IPS-18a (cell line): ENCODE data around the gene NTN1.

Experiments
- H3K27ac ChIP-seq: one replicate; pipeline ENCODE4 v1.5.1; 2013; ENCODE audit warnings: low read length
- H3K27me3 ChIP-seq: one replicate; pipeline ENCODE4 v1.6.1; 2013; ENCODE audit warnings: mild to moderate bottlenecking, low read length; ENCODE audit not compliant: control insufficient read depth, insufficient read depth
- H3K36me3 ChIP-seq: one replicate; pipeline ENCODE4 v1.6.1; 2013; ENCODE audit warnings: low read depth, low read length; ENCODE audit not compliant: control insufficient read depth
- H3K4me1 ChIP-seq: one replicate; pipeline ENCODE4 v1.6.1; 2013; ENCODE audit warnings: low read depth, low read length; ENCODE audit not compliant: control insufficient read depth
- H3K4me3 ChIP-seq: one replicate; pipeline ENCODE4 v1.5.1; 2013; ENCODE audit warnings: low read length
- H3K9ac ChIP-seq: one replicate; pipeline ENCODE4 v1.6.1; 2013; ENCODE audit warnings: mild to moderate bottlenecking, low read length, moderate library complexity
- H3K9me3 ChIP-seq: one replicate; pipeline ENCODE4 v1.6.1; 2013; ENCODE audit warnings: low read depth, low read length; ENCODE audit not compliant: control insufficient read depth

The NTN1 gene

DNA sequence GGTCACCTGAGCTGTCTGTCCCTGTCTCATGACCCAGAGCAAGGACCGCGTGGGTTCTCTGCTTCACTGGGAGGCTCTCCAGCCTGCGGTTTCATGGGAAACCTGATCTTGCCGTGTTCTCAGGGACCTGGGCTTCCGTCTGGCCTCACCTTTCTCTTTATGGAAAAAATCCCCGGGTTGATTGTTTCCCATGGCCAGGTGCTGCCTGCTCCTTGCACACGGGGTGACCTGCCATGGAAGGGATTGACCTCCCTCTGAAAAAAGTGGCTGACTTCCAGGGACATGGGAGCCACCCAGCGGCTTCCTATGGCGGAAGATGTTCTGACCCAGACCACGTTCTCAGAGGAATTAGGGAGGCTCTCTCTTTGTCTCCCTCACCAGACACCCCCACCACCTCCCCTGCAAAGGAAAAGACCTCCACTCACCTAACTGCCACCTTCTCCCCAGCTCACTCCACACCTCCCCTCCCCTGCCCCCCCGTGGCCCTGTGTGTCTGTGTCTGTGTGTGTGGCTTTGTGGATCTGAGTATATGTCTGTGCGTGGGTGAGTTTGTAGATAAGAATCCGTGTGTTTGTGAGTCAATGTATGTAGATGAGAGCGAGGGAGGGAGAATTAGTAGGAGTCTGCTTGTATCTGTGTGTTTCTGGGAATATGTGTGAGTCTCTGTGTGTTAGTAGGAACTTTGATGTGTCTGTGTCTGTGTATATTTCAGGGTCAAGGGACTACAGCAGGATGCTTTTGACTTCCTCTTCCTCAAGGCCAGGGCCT lies 154.6 kb downstream of the NTN1 start:
- H3K9me3 ChIP-seq: no peaks in the 10 kb centered on the region
- no peak overlapping the region for H3K4me3 ChIP-seq
- no peak overlapping the region for H3K9ac ChIP-seq
- H3K4me1 ChIP-seq: peaks cover 6% of the 10 kb centered on the region
- no peaks in the 10 kb centered on the region for H3K27me3 ChIP-seq
- H3K36me3 ChIP-seq: no peaks in the 10 kb centered on the region
- H3K27ac ChIP-seq: no peak overlapping the region

DNA sequence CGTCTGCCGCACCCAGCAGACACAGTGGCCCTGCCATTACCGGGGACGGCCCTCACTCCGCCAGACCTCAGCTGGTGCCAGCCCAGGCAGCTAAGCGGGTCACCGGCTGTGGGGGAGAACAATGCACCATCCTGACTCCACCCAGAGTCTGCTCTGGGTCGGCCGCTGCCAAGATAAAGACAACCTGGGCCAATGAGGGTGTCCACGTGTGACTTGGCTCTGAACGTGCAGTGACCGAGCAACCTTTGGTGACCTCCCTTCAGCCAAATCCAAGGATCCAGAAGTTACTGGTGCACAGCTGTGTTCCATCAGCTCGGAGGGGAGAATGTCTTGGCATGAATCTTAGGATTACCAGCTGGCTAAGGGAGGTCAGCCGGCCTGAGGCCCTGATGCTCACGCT lies 155.9 kb downstream of the NTN1 start:
- Histone ChIP-seq H3K9me3 (no peaks in the 10 kb centered on the region), H3K9ac (no peak overlapping the region), H3K4me3 (no peak overlapping the region), H3K27ac (no peak overlapping the region), H3K36me3 (no peaks in the 10 kb centered on the region), H3K27me3 (no peaks in the 10 kb centered on the region), H3K4me1 (no peaks in the 10 kb centered on the region)

- Histone ChIP-seq H3K27ac (no peak overlapping the region), H3K9ac (no peak overlapping the region), H3K36me3 (no peaks in the 10 kb centered on the region), H3K9me3 (no peaks in the 10 kb centered on the region), H3K4me1 (no peaks in the 10 kb centered on the region), H3K4me3 (no peak overlapping the region), H3K27me3 (no peaks in the 10 kb centered on the region)
Measured at GRCh38 chr17:9178319-9178718, 157.0 kb downstream of the NTN1 start.

DNA sequence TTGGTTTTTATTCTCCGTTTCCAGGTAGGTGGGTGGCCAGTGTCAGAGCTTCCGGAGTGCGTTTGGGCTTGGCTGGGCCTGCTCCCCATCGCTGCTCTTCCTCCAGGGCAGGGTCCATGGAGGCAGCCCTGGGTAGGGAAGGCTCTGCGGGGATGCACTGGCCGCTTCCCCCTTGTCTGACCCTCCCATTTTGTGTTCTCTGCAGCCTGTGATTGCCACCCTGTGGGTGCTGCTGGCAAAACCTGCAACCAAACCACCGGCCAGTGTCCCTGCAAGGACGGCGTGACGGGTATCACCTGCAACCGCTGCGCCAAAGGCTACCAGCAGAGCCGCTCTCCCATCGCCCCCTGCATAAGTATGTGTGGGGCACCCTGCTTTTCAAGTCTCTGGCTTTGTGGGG lies 158.3 kb downstream of the NTN1 start:
- Histone ChIP-seq H3K4me3 (no peak overlapping the region), H3K9ac (no peak overlapping the region), H3K9me3 (no peaks in the 10 kb centered on the region), H3K27ac (no peak overlapping the region), H3K36me3 (no peaks in the 10 kb centered on the region), H3K4me1 (no peaks in the 10 kb centered on the region), H3K27me3 (no peaks in the 10 kb centered on the region)

- H3K9ac ChIP-seq: no peak overlapping the region
- no peaks in the 10 kb centered on the region for H3K36me3 ChIP-seq
- H3K4me3 ChIP-seq: no peak overlapping the region
- H3K9me3 ChIP-seq: no peaks in the 10 kb centered on the region
- H3K27me3 ChIP-seq: no peaks in the 10 kb centered on the region
- H3K4me1 ChIP-seq: no peaks in the 10 kb centered on the region
- no peak overlapping the region for H3K27ac ChIP-seq
Measured at GRCh38 chr17:9181640-9182039, 160.3 kb downstream of the NTN1 start.

DNA sequence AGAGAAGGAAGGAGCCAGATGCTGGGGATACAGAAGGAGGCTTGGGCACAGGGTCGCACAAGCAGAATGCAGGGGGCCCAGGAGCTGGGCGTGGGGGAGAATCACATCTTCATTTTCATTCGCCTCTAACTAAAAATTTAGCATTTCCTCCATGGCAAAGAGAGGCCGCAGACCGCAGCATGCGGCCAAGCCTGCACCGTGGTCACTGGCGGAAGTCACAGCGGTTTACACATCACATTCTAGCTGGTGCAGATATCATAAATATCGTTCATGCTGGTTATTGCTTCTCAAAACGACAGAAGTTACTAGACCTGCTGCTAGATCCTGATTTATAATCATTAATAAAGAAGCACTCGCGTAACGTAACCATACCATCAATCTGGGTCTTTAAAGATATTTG lies 162.0 kb downstream of the NTN1 start:
- no peaks in the 10 kb centered on the region for H3K9me3 ChIP-seq
- H3K4me3 ChIP-seq: no peak overlapping the region
- H3K36me3 ChIP-seq: no peaks in the 10 kb centered on the region
- no peaks in the 10 kb centered on the region for H3K27me3 ChIP-seq
- H3K4me1 ChIP-seq: no peaks in the 10 kb centered on the region
- H3K9ac ChIP-seq: no peak overlapping the region
- H3K27ac ChIP-seq: no peak overlapping the region

- H3K9me3 ChIP-seq: no peaks in the 10 kb centered on the region
- no peaks in the 10 kb centered on the region for H3K36me3 ChIP-seq
- H3K4me3 ChIP-seq: no peak overlapping the region
- no peaks in the 10 kb centered on the region for H3K27me3 ChIP-seq
- H3K9ac ChIP-seq: no peak overlapping the region
- no peak overlapping the region for H3K27ac ChIP-seq
- no peaks in the 10 kb centered on the region for H3K4me1 ChIP-seq
Measured at GRCh38 chr17:9185142-9185541, 163.8 kb downstream of the NTN1 start.

DNA sequence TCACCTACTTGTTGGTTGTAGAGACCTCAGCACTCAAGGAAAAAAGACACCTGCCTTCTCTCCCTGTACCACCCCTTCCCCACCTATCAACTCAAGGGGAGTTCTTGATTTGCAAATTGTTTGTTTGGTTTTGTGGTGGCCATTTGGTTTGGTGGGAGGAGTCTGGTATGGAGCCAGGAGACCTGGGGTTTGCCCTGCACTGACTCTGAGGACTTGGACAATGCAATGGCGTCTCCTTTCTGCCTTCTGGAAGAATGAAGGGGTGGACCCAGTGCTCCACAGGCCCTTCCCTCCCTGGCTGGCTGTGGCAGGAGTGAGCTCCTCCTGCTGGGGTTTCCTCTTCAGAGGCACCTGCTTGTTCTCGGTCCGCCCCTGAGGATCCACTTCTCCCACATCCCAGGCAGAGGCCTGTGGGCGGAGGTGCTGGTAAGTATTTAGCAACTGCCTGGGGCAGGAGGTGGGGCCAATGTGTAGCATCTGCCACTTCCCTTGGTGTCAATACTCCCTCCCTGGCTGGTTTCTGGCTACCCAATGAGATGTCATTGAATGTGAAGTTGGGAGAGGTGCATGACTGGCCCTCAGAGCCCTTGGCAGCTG lies 164.5 kb downstream of the NTN1 start:
- H3K9ac ChIP-seq: no peak overlapping the region
- H3K4me1 ChIP-seq: no peaks in the 10 kb centered on the region

GRCh38 chr17:9187828-9188227 lies 166.5 kb downstream of the NTN1 start:
- Histone ChIP-seq H3K27me3 (no peaks in the 10 kb centered on the region), H3K4me3 (no peak overlapping the region), H3K36me3 (no peaks in the 10 kb centered on the region), H3K9ac (no peak overlapping the region), H3K4me1 (no peaks in the 10 kb centered on the region), H3K9me3 (no peaks in the 10 kb centered on the region), H3K27ac (no peak overlapping the region)

More for the DNA sequence above, 164.5 kb downstream of the NTN1 start:
- Histone ChIP-seq H3K27me3 (no peaks in the 10 kb centered on the region), H3K27ac (no peak overlapping the region), H3K36me3 (no peaks in the 10 kb centered on the region), H3K4me3 (no peak overlapping the region), H3K9me3 (no peaks in the 10 kb centered on the region)

DNA sequence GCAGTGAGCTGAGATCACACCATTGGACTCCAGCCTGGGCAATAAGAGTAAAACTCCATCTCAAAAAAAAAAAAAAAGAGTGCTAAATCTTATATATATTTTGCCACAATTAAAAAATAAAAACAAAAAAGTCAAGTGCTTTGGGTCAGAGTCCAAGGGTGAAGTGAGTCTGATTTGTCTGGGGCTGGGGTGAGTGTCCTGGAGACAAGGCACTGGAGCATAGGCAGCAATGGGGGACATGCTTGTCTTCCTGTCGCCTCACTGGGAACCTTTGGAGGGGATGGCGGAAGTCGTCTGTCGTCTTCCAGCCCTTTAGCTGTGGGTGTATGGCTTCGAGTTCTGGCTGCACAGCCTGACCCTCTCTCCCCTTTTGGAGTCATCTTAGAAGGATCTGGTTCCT lies 167.1 kb downstream of the NTN1 start:
- no peaks in the 10 kb centered on the region for H3K4me1 ChIP-seq
- H3K4me3 ChIP-seq: no peak overlapping the region
- H3K27ac ChIP-seq: no peak overlapping the region
- no peaks in the 10 kb centered on the region for H3K9me3 ChIP-seq
- H3K9ac ChIP-seq: no peak overlapping the region
- no peaks in the 10 kb centered on the region for H3K27me3 ChIP-seq
- no peaks in the 10 kb centered on the region for H3K36me3 ChIP-seq

DNA sequence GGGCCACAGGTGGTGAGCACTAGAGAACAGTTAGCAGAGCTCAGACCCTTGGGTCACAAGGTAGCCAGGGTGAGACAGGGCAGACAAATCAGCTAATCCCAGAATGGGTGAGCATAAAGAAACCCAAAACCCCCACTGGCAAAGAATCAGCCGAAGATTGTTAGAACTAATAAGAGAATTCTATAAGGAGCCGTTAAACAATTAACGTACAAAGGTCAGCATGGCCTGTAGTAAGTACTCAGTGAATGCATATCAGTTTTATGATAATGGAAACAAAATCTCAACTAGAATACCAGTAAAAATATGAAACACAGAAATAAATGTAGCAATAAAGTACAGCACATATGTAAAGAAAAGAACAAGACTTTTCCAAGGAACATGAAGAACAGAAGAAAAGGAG lies 168.6 kb downstream of the NTN1 start:
- H3K27me3 ChIP-seq: no peaks in the 10 kb centered on the region
- no peak overlapping the region for H3K27ac ChIP-seq
- H3K9ac ChIP-seq: no peak overlapping the region
- H3K4me1 ChIP-seq: no peaks in the 10 kb centered on the region
- no peaks in the 10 kb centered on the region for H3K36me3 ChIP-seq
- H3K4me3 ChIP-seq: no peak overlapping the region
- no peaks in the 10 kb centered on the region for H3K9me3 ChIP-seq

GRCh38 chr17:9192010-9192409 lies 170.7 kb downstream of the NTN1 start:
- H3K27me3 ChIP-seq: no peaks in the 10 kb centered on the region
- H3K9ac ChIP-seq: no peak overlapping the region
- no peaks in the 10 kb centered on the region for H3K9me3 ChIP-seq
- H3K27ac ChIP-seq: no peak overlapping the region
- no peaks in the 10 kb centered on the region for H3K4me1 ChIP-seq
- H3K4me3 ChIP-seq: no peak overlapping the region
- H3K36me3 ChIP-seq: no peaks in the 10 kb centered on the region
